T-helper 17 cell (primary cell): Measurements from ENCODE around the gene DRAXIN. TPM values are rescaled to one million over a fixed set of nuclear protein-coding genes. Genes with fewer than 3 reads are reported as not detected.

Experiments used
- ATAC-seq: fragments of 150-1000 bp; cut with Tn5 transposase; 2 replicates; pipeline ENCODE4 v1.10.0; 2021; ENCODE audit warnings: mild to moderate bottlenecking, moderate library complexity
- DNase-seq, 3 donors: peaks; one replicate each; pipeline versions ENCODE4 v3.0.0 to v3.0.0-alpha.2; 2020 to 2021
- H3K9me3 ChIP-seq: one replicate; pipeline ENCODE4 v1.7.0; 2013; ENCODE audit warnings: low read length, mild to moderate bottlenecking; ENCODE audit not compliant: control insufficient read depth, poor library complexity, severe bottlenecking
- H3K27ac Mint-ChIP-seq: one replicate; pipeline ENCODE4 v1.8.0; 2022; ENCODE audit warnings: mild to moderate bottlenecking, moderate library complexity, mixed read lengths
- H3K27me3 Mint-ChIP-seq: one replicate; pipeline ENCODE4 v1.8.0; 2022; ENCODE audit warnings: mixed read lengths
- H3K36me3 Mint-ChIP-seq: one replicate; pipeline ENCODE4 v1.8.0; 2022; ENCODE audit warnings: low read depth, mixed read lengths
- H3K4me1 Mint-ChIP-seq: one replicate; pipeline ENCODE4 v1.8.0; 2022; ENCODE audit warnings: mild to moderate bottlenecking, mixed read lengths
- H3K4me3 Mint-ChIP-seq: one replicate; pipeline ENCODE4 v1.8.0; 2022; ENCODE audit warnings: mild to moderate bottlenecking, moderate library complexity, mixed read lengths
- total RNA-seq, 4 donors: library from RNA in 2 of 4; stranded (reverse) in 2 of 4; gene quantifications; one replicate each; pipeline ENCODE4 v1.2.3 and lab custom pipeline; 2022 to 2026

Gene DRAXIN
- total RNA-seq, 2 donors from 2014 or later: 0.17 TPM; not detected in 1

GRCh38 chr1:11714831-11715575 lies 23.5 kb downstream of the DRAXIN start:
- DNase-seq (no peak), ATAC-seq (no peak)
- no peaks in the 10 kb centered on the region for H3K9me3 ChIP-seq
- H3K4me3 Mint-ChIP-seq: no peak overlapping the region
- no peaks in the 10 kb centered on the region for H3K36me3 Mint-ChIP-seq
- peaks cover 9% of the 10 kb centered on the region for H3K4me1 Mint-ChIP-seq
- H3K27ac Mint-ChIP-seq: no peak overlapping the region
- peaks cover 5% of the 10 kb centered on the region for H3K27me3 Mint-ChIP-seq

- Mint-ChIP-seq H3K36me3 (no peaks in the 10 kb centered on the region), H3K27ac (peak overlapping the region; percentile 91), H3K27me3 (peaks cover 5% of the 10 kb centered on the region), H3K4me3 (peak overlapping the region; percentile 90), H3K4me1 (peaks cover 9% of the 10 kb centered on the region)
- H3K9me3 ChIP-seq: no peaks in the 10 kb centered on the region
- DNase-seq (peak; percentile 70 to 85 (median 71)), ATAC-seq (peak; percentile 87)
Measured at GRCh38 chr1:11719313-11720032, 28.0 kb downstream of the DRAXIN start.

- H3K9me3 ChIP-seq: no peaks in the 10 kb centered on the region
- H3K27ac Mint-ChIP-seq: peak overlapping the region; percentile 91
- H3K36me3 Mint-ChIP-seq: no peaks in the 10 kb centered on the region
- peaks cover 1% of the 10 kb centered on the region for H3K27me3 Mint-ChIP-seq
- DNase-seq: no peak
- H3K4me3 Mint-ChIP-seq: peak overlapping the region; percentile 90
- no peak for ATAC-seq
- H3K4me1 Mint-ChIP-seq: peaks cover 9% of the 10 kb centered on the region
Measured at GRCh38 chr1:11720033-11720376, 28.5 kb downstream of the DRAXIN start.

- no peaks in the 10 kb centered on the region for H3K9me3 ChIP-seq
- ATAC-seq (no peak), DNase-seq (no peak)
- no peaks in the 10 kb centered on the region for H3K27me3 Mint-ChIP-seq
- no peaks in the 10 kb centered on the region for H3K36me3 Mint-ChIP-seq
- peak overlapping the region; percentile 91 for H3K27ac Mint-ChIP-seq
- no peak overlapping the region for H3K4me3 Mint-ChIP-seq
- H3K4me1 Mint-ChIP-seq: peaks cover 12% of the 10 kb centered on the region
Measured at GRCh38 chr1:11720525-11720924, 29.0 kb downstream of the DRAXIN start.

- no peaks in the 10 kb centered on the region for H3K27me3 Mint-ChIP-seq
- ATAC-seq (no peak), DNase-seq (no peak)
- no peak overlapping the region for H3K4me3 Mint-ChIP-seq
- no peaks in the 10 kb centered on the region for H3K36me3 Mint-ChIP-seq
- H3K4me1 Mint-ChIP-seq: peaks cover 13% of the 10 kb centered on the region
- H3K27ac Mint-ChIP-seq: no peak overlapping the region
- no peaks in the 10 kb centered on the region for H3K9me3 ChIP-seq
Measured at GRCh38 chr1:11721311-11721710, 29.8 kb downstream of the DRAXIN start.

- Mint-ChIP-seq H3K27me3 (no peaks in the 10 kb centered on the region), H3K27ac (no peak overlapping the region), H3K36me3 (no peaks in the 10 kb centered on the region), H3K4me3 (no peak overlapping the region), H3K4me1 (peaks cover 13% of the 10 kb centered on the region)
- DNase-seq (no peak), ATAC-seq (no peak)
- H3K9me3 ChIP-seq: no peaks in the 10 kb centered on the region
Measured at GRCh38 chr1:11722538-11722937, 31.0 kb downstream of the DRAXIN start.

GRCh38 chr1:11725616-11726015 lies 34.1 kb downstream of the DRAXIN start:
- H3K4me1 Mint-ChIP-seq: peaks cover 15% of the 10 kb centered on the region
- ATAC-seq (no peak), DNase-seq (no peak)
- H3K36me3 Mint-ChIP-seq: no peaks in the 10 kb centered on the region
- no peaks in the 10 kb centered on the region for H3K27me3 Mint-ChIP-seq
- peak overlapping the region; percentile 5 for H3K4me3 Mint-ChIP-seq
- H3K27ac Mint-ChIP-seq: no peak overlapping the region
- no peaks in the 10 kb centered on the region for H3K9me3 ChIP-seq

- H3K4me1 Mint-ChIP-seq: peaks cover 23% of the 10 kb centered on the region
- H3K27ac Mint-ChIP-seq: no peak overlapping the region
- ATAC-seq (no peak), DNase-seq (no peak)
- H3K36me3 Mint-ChIP-seq: no peaks in the 10 kb centered on the region
- H3K4me3 Mint-ChIP-seq: no peak overlapping the region
- H3K27me3 Mint-ChIP-seq: no peaks in the 10 kb centered on the region
- no peaks in the 10 kb centered on the region for H3K9me3 ChIP-seq
Measured at GRCh38 chr1:11727119-11727518, 35.6 kb downstream of the DRAXIN start.

- H3K9me3 ChIP-seq: no peaks in the 10 kb centered on the region
- DNase-seq: no peak
- peaks cover 23% of the 10 kb centered on the region for H3K4me1 Mint-ChIP-seq
- no peak overlapping the region for H3K4me3 Mint-ChIP-seq
- H3K27ac Mint-ChIP-seq: no peak overlapping the region
- H3K36me3 Mint-ChIP-seq: no peaks in the 10 kb centered on the region
- no peaks in the 10 kb centered on the region for H3K27me3 Mint-ChIP-seq
- ATAC-seq: no peak
Measured at GRCh38 chr1:11728126-11728806, 36.8 kb downstream of the DRAXIN start.

- no peak overlapping the region for H3K4me3 Mint-ChIP-seq
- H3K4me1 Mint-ChIP-seq: peaks cover 23% of the 10 kb centered on the region
- no peak overlapping the region for H3K27ac Mint-ChIP-seq
- H3K9me3 ChIP-seq: no peaks in the 10 kb centered on the region
- no peaks in the 10 kb centered on the region for H3K27me3 Mint-ChIP-seq
- H3K36me3 Mint-ChIP-seq: no peaks in the 10 kb centered on the region
- DNase-seq (no peak), ATAC-seq (no peak)
Measured at GRCh38 chr1:11729155-11729497, 37.6 kb downstream of the DRAXIN start.

- ATAC-seq (no peak), DNase-seq (no peak)
- no peaks in the 10 kb centered on the region for H3K9me3 ChIP-seq
- H3K36me3 Mint-ChIP-seq: no peaks in the 10 kb centered on the region
- peak overlapping the region; percentile 90 for H3K4me3 Mint-ChIP-seq
- H3K27me3 Mint-ChIP-seq: no peaks in the 10 kb centered on the region
- peaks cover 23% of the 10 kb centered on the region for H3K4me1 Mint-ChIP-seq
- H3K27ac Mint-ChIP-seq: peak overlapping the region; percentile 71
Measured at GRCh38 chr1:11729498-11730428, 38.3 kb downstream of the DRAXIN start.

GRCh38 chr1:11730429-11730891 lies 39.0 kb downstream of the DRAXIN start:
- H3K4me1 Mint-ChIP-seq: peaks cover 22% of the 10 kb centered on the region
- no peaks in the 10 kb centered on the region for H3K36me3 Mint-ChIP-seq
- ATAC-seq: peak; percentile 95
- H3K4me3 Mint-ChIP-seq: peak overlapping the region; percentile 90
- H3K9me3 ChIP-seq: no peaks in the 10 kb centered on the region
- H3K27ac Mint-ChIP-seq: peak overlapping the region; percentile 71
- no peaks in the 10 kb centered on the region for H3K27me3 Mint-ChIP-seq
- no peak for DNase-seq
